HG03066 (cell line): ENCODE results near the gene PCBD2.
A peak's percentile ranks its signal among the peaks of the same experiment; 100 is the strongest.
"Not testable (repeated sequence)": the region's sequence is repeated elsewhere in the genome, so short reads cannot be mapped to it uniquely, and the experiment has no call there.

Source experiments
- ATAC-seq: cut with Tn5 transposase; IDR thresholded peaks from one replicate; pipeline ENCODE4 v1.9.1; 2021; ENCODE audit warnings: low read depth; ENCODE audit not compliant: unreplicated experiment

The PCBD2 gene

GRCh38 chr5:134904610-134905245 lies at the start of gene PCBD2:
TSS of gene PCBD2 (plus strand) at chr5:134905131. CDS start at chr5:134905140, 9 bp downstream.
- ATAC-seq, result peak; percentile 82

GRCh38 chr5:134856465-134856864 lies 48.5 kb upstream of the PCBD2 start:
- not testable (repeated sequence) for ATAC-seq

GRCh38 chr5:134857401-134857800 lies 47.5 kb upstream of the PCBD2 start:
- no peak for ATAC-seq

GRCh38 chr5:134864707-134865106 lies 40.2 kb upstream of the PCBD2 start:
- no peak for ATAC-seq

GRCh38 chr5:134873494-134873893 lies 31.4 kb upstream of the PCBD2 start:
- ATAC-seq, result no peak

- ATAC-seq, result peak; percentile 75
Measured at GRCh38 chr5:134873987-134874830, 30.7 kb upstream of the PCBD2 start, which contains the start of gene TXNDC15. TSS of gene TXNDC15 (plus strand) at chr5:134874371. CDS start at chr5:134874428, 57 bp downstream.

- peak; percentile 31 for ATAC-seq
Measured at GRCh38 chr5:134874831-134875655, 29.9 kb upstream of the PCBD2 start.

GRCh38 chr5:134877159-134877558 lies 27.8 kb upstream of the PCBD2 start:
- ATAC-seq, result peak; percentile 39

- no peak for ATAC-seq
Measured at GRCh38 chr5:134878403-134878802, 26.5 kb upstream of the PCBD2 start.

GRCh38 chr5:134879456-134879855 lies 25.5 kb upstream of the PCBD2 start:
- no peak for ATAC-seq

- not testable (repeated sequence) for ATAC-seq
Measured at GRCh38 chr5:134880937-134881336, 24.0 kb upstream of the PCBD2 start.

- ATAC-seq, result not testable (repeated sequence)
Measured at GRCh38 chr5:134881711-134882110, 23.2 kb upstream of the PCBD2 start.

GRCh38 chr5:134887593-134888159 lies 17.3 kb upstream of the PCBD2 start:
- ATAC-seq, result no peak

GRCh38 chr5:134889335-134889734 lies 15.6 kb upstream of the PCBD2 start:
- no peak for ATAC-seq

- ATAC-seq, result no peak
Measured at GRCh38 chr5:134891473-134891872, 13.5 kb upstream of the PCBD2 start.

- ATAC-seq, result no peak
Measured at GRCh38 chr5:134892282-134892681, 12.6 kb upstream of the PCBD2 start.

- no peak for ATAC-seq
Measured at GRCh38 chr5:134892926-134893325, 12.0 kb upstream of the PCBD2 start.

- no peak for ATAC-seq
Measured at GRCh38 chr5:134893748-134894505, 11.0 kb upstream of the PCBD2 start.

GRCh38 chr5:134902071-134902801 lies 2.7 kb upstream of the PCBD2 start:
- peak; percentile 25 for ATAC-seq
